SK-N-SH treated with all-trans-retinoic acid at 6 μM for 48 hours (cell line): ENCODE results near the gene BABAM2.

ENCODE experiments used
- ATAC-seq: fragments of 200-7000 bp; cut with Tn5 transposase; 3 replicates; pipeline ENCODE4 v1.9.1; 2020; ENCODE audit warnings: mild to moderate bottlenecking, moderate library complexity
- ARNTL ChIP-seq: fragments of 450-650 bp; formaldehyde crosslinking; IDR thresholded peaks from 2 replicates; pipeline ENCODE4 v1.5.0; 2020; ENCODE audit warnings: low read depth, mild to moderate bottlenecking, moderate library complexity, borderline replicate concordance
- BACH2 ChIP-seq: fragments of 250-450 bp; sonication (Bioruptor Pico); IDR thresholded peaks from 2 replicates; pipeline ENCODE4 v1.9.0; 2021; ENCODE audit warnings: mild to moderate bottlenecking, borderline replicate concordance
- CSDC2 ChIP-seq: fragments of 250-450 bp; sonication (Bioruptor Pico); IDR thresholded peaks from 2 replicates; pipeline ENCODE4 v1.5.0; 2020; ENCODE audit warnings: mild to moderate bottlenecking, moderate library complexity
- ESRRG ChIP-seq: fragments of 250-450 bp; sonication (Bioruptor Pico); IDR thresholded peaks from 2 replicates; pipeline ENCODE4 v1.6.1; 2021; ENCODE audit warnings: mild to moderate bottlenecking
- GLIS3 ChIP-seq: fragments of 250-450 bp; sonication (Bioruptor Pico); IDR thresholded peaks from 2 replicates; pipeline ENCODE4 v1.5.0; 2020; ENCODE audit warnings: mild to moderate bottlenecking, moderate library complexity
- ISL1 ChIP-seq: fragments of 250-450 bp; sonication (Bioruptor Pico); IDR thresholded peaks from 2 replicates; pipeline ENCODE4 v2.1.2; 2022; ENCODE audit warnings: mild to moderate bottlenecking, moderate library complexity
- PATZ1 ChIP-seq: fragments of 250-450 bp; sonication (Bioruptor Pico); IDR thresholded peaks from 2 replicates; pipeline ENCODE4 v1.8.0; 2020; ENCODE audit warnings: mild to moderate bottlenecking, moderate library complexity, borderline replicate concordance
- PPARA ChIP-seq: fragments of 250-450 bp; sonication (Bioruptor Pico); IDR thresholded peaks from 2 replicates; pipeline ENCODE4 v1.5.0; 2020; ENCODE audit warnings: mild to moderate bottlenecking, borderline replicate concordance
- RARB ChIP-seq: fragments of 250-450 bp; sonication (Bioruptor Pico); IDR thresholded peaks from 2 replicates; pipeline ENCODE4 v1.8.0; 2021; ENCODE audit warnings: mild to moderate bottlenecking, moderate library complexity
- SNAI2 ChIP-seq: fragments of 250-450 bp; sonication (Bioruptor Pico); IDR thresholded peaks from 2 replicates; pipeline ENCODE4 v1.5.0; 2020; ENCODE audit warnings: mild to moderate bottlenecking, moderate library complexity
- TCF4 ChIP-seq: fragments of 250-450 bp; sonication (Bioruptor Pico); IDR thresholded peaks from 2 replicates; pipeline ENCODE4 v1.8.0; 2021; ENCODE audit warnings: mild to moderate bottlenecking, moderate library complexity, borderline replicate concordance
- TOX ChIP-seq: fragments of 250-450 bp; sonication (Bioruptor Pico); IDR thresholded peaks from 2 replicates; pipeline ENCODE4 v1.8.0; 2021; ENCODE audit warnings: mild to moderate bottlenecking, moderate library complexity, borderline replicate concordance
- ZC3H10 ChIP-seq: fragments of 250-450 bp; sonication (Bioruptor Pico); IDR thresholded peaks from 2 replicates; pipeline ENCODE4 v1.5.1; 2021; ENCODE audit warnings: mild to moderate bottlenecking, moderate library complexity
- ZFP3 ChIP-seq: fragments of 250-450 bp; sonication (Bioruptor Pico); IDR thresholded peaks from 2 replicates; pipeline ENCODE4 v1.5.0; 2020; ENCODE audit warnings: mild to moderate bottlenecking, moderate library complexity
- ZNF70 ChIP-seq: fragments of 450-650 bp; formaldehyde crosslinking; IDR thresholded peaks from 2 replicates; pipeline ENCODE4 v1.5.0; 2020; ENCODE audit warnings: mild to moderate bottlenecking, moderate library complexity
- ZNF8 ChIP-seq: fragments of 450-650 bp; formaldehyde crosslinking; IDR thresholded peaks from 2 replicates; pipeline ENCODE4 v1.5.0; 2020; ENCODE audit warnings: mild to moderate bottlenecking, moderate library complexity
- TF ChIP-seq, protein P1 (sequence below): fragments of 250-450 bp; sonication (Bioruptor Pico); IDR thresholded peaks from 2 replicates; pipeline ENCODE4 v1.8.0; 2021; ENCODE audit warnings: low read depth, mild to moderate bottlenecking, moderate library complexity, borderline replicate concordance
- TF ChIP-seq, protein P2 (sequence below): fragments of 250-450 bp; sonication (Bioruptor Pico); IDR thresholded peaks from 2 replicates; pipeline ENCODE4 v1.5.1; 2021; ENCODE audit warnings: mild to moderate bottlenecking, moderate library complexity
- TF ChIP-seq, protein P3 (sequence below): fragments of 250-450 bp; sonication (Bioruptor Pico); IDR thresholded peaks from 2 replicates; pipeline ENCODE4 v1.5.0; 2020; ENCODE audit warnings: mild to moderate bottlenecking, moderate library complexity

The BABAM2 gene

GRCh38 chr2:27915191-27915590 lies 24.7 kb downstream of the BABAM2 start:
- TF ChIP-seq ZC3H10 (CRISPR knock-in tag), result no peak
- TF ChIP-seq GLIS3 (CRISPR knock-in tag), result no peak
- no peak for TF ChIP-seq ISL1 (CRISPR knock-in tag)
- no peak for TF ChIP-seq TOX
- no peak for ATAC-seq

DNA sequence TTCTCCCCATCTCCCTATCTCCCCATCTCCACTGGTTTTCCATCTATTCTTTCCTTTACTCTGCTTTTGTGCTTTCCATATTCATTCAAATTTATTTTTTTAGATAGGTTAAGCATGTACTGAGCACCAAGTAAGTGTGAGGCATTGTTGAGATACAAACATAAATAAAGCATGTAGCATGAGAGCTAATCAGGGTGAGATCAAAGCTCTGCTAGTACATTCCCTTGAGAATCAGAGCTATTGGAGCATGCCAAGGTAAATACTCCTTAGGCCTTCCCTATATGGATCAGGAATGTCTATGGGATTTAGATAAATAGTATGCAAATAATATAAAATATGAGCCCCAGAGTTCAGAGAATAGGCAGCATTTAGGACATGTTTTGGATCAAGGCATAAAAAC lies 25.3 kb downstream of the BABAM2 start:
- TF ChIP-seq, protein P1, sequence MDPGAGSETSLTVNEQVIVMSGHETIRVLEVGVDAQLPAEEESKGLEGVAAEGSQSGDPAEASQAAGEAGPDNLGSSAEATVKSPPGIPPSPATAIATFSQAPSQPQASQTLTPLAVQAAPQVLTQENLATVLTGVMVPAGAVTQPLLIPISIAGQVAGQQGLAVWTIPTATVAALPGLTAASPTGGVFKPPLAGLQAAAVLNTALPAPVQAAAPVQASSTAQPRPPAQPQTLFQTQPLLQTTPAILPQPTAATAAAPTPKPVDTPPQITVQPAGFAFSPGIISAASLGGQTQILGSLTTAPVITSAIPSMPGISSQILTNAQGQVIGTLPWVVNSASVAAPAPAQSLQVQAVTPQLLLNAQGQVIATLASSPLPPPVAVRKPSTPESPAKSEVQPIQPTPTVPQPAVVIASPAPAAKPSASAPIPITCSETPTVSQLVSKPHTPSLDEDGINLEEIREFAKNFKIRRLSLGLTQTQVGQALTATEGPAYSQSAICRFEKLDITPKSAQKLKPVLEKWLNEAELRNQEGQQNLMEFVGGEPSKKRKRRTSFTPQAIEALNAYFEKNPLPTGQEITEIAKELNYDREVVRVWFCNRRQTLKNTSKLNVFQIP, result no peak
- TF ChIP-seq ESRRG (CRISPR knock-in tag) (no peak), GLIS3 (CRISPR knock-in tag) (no peak)
- ATAC-seq, result no peak

GRCh38 chr2:27916293-27916995 lies 25.9 kb downstream of the BABAM2 start:
- TF ChIP-seq ARNTL (no peak), CSDC2 (CRISPR knock-in tag) (no peak), ZFP3 (CRISPR knock-in tag) (no peak), SNAI2 (CRISPR knock-in tag) (no peak), PATZ1 (CRISPR knock-in tag) (no peak), PPARA (CRISPR knock-in tag) (no peak), ISL1 (CRISPR knock-in tag) (no peak), RARB (no peak)
- TF ChIP-seq, protein P1, result no peak
- no peak for ATAC-seq

DNA sequence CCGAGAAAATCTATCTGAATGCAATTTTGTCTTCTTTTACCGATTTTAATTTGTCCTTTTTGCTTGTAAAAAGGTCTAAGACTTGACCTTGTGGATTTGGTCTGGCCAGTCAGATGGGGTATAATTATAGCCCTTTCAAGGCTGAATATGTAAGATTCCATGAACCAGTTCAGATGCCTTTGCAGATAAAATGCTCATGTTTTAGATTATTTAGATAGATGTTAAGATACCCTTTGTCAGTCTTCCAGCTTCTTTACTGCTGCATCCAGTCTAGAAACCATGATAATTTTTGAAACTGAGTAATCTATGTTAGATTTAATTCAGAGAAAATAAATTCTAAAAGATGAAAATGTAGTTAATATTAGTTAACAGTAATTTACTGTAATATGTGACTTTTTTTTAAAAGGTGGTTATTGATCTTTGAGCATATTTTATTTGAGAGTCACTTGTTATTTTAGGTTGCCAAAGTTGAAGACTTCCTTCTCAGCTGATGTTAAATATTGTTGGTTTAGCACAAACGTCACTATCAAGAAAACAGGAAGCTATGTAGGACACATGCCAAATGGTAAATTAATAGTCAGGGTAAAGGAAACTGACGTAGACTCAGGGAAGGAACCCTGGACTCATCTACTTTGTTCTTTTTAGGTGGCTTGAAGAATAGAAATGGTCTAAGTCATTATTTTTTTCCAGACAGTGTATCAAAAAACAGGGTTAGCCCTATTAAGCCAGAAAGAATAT lies 29.8 kb downstream of the BABAM2 start:
- TF ChIP-seq, protein P2, sequence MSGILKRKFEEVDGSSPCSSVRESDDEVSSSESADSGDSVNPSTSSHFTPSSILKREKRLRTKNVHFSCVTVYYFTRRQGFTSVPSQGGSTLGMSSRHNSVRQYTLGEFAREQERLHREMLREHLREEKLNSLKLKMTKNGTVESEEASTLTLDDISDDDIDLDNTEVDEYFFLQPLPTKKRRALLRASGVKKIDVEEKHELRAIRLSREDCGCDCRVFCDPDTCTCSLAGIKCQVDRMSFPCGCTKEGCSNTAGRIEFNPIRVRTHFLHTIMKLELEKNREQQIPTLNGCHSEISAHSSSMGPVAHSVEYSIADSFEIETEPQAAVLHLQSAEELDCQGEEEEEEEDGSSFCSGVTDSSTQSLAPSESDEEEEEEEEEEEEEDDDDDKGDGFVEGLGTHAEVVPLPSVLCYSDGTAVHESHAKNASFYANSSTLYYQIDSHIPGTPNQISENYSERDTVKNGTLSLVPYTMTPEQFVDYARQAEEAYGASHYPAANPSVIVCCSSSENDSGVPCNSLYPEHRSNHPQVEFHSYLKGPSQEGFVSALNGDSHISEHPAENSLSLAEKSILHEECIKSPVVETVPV, result no peak
- 0 out of 2 replicates have a peak, but pooled peaks have one; percentile 20 for TF ChIP-seq ZFP3 (CRISPR knock-in tag)
- TF ChIP-seq, all 23 proteins: peak for 1
- ATAC-seq, result peak; percentile 70

- no peak for ATAC-seq
- no peak for TF ChIP-seq ZNF8 (CRISPR knock-in tag)
- TF ChIP-seq TOX, result no peak
- no peak for TF ChIP-seq ZFP3 (CRISPR knock-in tag)
These were observed 30.9 kb downstream of the BABAM2 start for GRCh38 chr2:27921424-27921823.

DNA sequence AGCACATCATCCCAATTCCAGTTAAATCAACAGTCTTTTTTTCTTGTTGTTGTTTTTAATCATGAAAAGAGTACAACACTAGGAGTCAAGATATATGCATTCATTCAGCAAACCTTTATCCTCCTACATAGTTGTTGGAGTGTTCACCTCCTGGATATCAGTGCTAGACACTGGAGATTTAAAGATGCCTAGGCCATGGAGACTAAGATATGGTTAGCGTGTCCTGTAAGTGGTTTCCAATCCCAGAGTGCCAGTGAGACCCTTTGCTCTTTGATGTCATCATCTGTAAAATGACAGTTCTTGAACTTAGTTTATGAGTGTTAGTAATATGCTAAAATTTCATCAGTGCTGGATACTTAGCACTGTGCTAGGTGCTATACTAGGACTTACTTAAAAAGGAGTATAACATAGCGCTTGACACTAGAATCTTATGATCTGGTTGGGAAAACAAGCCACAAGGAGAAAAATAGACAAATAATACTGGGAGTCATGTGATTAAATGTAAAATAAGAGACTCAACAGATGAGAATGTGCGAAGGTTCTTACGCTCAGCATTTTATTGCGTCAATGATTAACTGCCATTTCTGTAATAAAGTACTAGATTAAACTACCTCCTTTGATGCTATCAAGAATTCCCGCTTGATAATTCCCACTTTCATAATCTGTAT lies 31.5 kb downstream of the BABAM2 start:
- ATAC-seq, result no peak
- no peak for TF ChIP-seq TOX
- no peak for TF ChIP-seq BACH2 (CRISPR knock-in tag)
- no peak for TF ChIP-seq PATZ1 (CRISPR knock-in tag)
- no peak for TF ChIP-seq ZFP3 (CRISPR knock-in tag)
- TF ChIP-seq ZNF70 (CRISPR knock-in tag), result no peak
- TF ChIP-seq RARB, result no peak
- no peak for TF ChIP-seq ZNF8 (CRISPR knock-in tag)
- no peak for TF ChIP-seq TCF4 (CRISPR knock-in tag)
- TF ChIP-seq PPARA (CRISPR knock-in tag), result no peak
- no peak for TF ChIP-seq GLIS3 (CRISPR knock-in tag)
- TF ChIP-seq, protein P3, sequence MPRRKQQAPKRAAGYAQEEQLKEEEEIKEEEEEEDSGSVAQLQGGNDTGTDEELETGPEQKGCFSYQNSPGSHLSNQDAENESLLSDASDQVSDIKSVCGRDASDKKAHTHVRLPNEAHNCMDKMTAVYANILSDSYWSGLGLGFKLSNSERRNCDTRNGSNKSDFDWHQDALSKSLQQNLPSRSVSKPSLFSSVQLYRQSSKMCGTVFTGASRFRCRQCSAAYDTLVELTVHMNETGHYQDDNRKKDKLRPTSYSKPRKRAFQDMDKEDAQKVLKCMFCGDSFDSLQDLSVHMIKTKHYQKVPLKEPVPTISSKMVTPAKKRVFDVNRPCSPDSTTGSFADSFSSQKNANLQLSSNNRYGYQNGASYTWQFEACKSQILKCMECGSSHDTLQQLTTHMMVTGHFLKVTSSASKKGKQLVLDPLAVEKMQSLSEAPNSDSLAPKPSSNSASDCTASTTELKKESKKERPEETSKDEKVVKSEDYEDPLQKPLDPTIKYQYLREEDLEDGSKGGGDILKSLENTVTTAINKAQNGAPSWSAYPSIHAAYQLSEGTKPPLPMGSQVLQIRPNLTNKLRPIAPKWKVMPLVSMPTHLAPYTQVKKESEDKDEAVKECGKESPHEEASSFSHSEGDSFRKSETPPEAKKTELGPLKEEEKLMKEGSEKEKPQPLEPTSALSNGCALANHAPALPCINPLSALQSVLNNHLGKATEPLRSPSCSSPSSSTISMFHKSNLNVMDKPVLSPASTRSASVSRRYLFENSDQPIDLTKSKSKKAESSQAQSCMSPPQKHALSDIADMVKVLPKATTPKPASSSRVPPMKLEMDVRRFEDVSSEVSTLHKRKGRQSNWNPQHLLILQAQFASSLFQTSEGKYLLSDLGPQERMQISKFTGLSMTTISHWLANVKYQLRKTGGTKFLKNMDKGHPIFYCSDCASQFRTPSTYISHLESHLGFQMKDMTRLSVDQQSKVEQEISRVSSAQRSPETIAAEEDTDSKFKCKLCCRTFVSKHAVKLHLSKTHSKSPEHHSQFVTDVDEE, result no peak
- TF ChIP-seq CSDC2 (CRISPR knock-in tag), result no peak
- TF ChIP-seq ZC3H10 (CRISPR knock-in tag), result no peak
